Suprapubic skin (tissue), 3 donors: ENCODE data around the gene C6orf62.
"Not testable (repeated sequence)": the region's sequence is repeated elsewhere in the genome, so short reads cannot be mapped to it uniquely, and the experiment has no call there.

ENCODE experiments used
- EP300 ChIP-seq: sonication (generic); formaldehyde crosslinking; IDR thresholded peaks from one replicate; pipeline ENCODE4 v1.6.1; 2017; ENCODE audit warnings: antibody characterized with exemption
- TF ChIP-seq, protein P1 (sequence below), 2 donors: fragments of 200-600 bp in 1 of 2; fragments of 450-650 bp in 1 of 2; sonication (generic) in 1 of 2; IDR thresholded peaks; one replicate each; pipeline ENCODE4 v1.5.1; 2016 to 2019; ENCODE audit warnings: antibody characterized with exemption in 2 of 2, mild to moderate bottlenecking in 1 of 2, moderate library complexity in 1 of 2

DNA sequence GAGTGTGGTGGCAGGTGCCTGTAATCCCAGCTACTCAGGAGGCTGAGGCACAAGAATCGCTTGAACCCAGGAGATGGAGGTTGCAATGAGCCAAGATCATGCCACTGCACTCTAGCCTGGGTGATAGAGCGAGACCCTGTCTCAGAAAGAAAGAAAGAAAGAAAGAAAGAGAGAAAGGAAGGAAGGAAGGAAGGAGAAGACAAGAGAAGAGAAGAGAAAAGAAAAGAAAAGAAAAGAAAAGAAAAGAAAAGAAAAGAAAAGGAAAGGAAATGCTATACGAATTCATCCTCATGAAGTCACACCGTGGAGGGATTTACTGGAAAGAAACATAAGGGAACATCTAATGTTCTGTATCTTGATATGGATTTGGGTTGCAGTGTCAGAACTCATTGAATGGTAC, 15.8 kb upstream of the C6orf62 start:
- not testable (repeated sequence) for TF ChIP-seq EP300
- TF ChIP-seq, protein P1, sequence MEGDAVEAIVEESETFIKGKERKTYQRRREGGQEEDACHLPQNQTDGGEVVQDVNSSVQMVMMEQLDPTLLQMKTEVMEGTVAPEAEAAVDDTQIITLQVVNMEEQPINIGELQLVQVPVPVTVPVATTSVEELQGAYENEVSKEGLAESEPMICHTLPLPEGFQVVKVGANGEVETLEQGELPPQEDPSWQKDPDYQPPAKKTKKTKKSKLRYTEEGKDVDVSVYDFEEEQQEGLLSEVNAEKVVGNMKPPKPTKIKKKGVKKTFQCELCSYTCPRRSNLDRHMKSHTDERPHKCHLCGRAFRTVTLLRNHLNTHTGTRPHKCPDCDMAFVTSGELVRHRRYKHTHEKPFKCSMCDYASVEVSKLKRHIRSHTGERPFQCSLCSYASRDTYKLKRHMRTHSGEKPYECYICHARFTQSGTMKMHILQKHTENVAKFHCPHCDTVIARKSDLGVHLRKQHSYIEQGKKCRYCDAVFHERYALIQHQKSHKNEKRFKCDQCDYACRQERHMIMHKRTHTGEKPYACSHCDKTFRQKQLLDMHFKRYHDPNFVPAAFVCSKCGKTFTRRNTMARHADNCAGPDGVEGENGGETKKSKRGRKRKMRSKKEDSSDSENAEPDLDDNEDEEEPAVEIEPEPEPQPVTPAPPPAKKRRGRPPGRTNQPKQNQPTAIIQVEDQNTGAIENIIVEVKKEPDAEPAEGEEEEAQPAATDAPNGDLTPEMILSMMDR (IDR thresholded peaks at IDR 0.05) = not testable (repeated sequence)
